ENCODE measurements around the gene ETV5. TPM values are rescaled to one million over a fixed set of nuclear protein-coding genes. Genes with fewer than 3 reads are reported as not detected.

Gene ETV5
- total and polyA plus RNA-seq, 7 experiments from 2014 or later: 0.56 to 2.3 (median 0.97) TPM; not detected in 3

DNA sequence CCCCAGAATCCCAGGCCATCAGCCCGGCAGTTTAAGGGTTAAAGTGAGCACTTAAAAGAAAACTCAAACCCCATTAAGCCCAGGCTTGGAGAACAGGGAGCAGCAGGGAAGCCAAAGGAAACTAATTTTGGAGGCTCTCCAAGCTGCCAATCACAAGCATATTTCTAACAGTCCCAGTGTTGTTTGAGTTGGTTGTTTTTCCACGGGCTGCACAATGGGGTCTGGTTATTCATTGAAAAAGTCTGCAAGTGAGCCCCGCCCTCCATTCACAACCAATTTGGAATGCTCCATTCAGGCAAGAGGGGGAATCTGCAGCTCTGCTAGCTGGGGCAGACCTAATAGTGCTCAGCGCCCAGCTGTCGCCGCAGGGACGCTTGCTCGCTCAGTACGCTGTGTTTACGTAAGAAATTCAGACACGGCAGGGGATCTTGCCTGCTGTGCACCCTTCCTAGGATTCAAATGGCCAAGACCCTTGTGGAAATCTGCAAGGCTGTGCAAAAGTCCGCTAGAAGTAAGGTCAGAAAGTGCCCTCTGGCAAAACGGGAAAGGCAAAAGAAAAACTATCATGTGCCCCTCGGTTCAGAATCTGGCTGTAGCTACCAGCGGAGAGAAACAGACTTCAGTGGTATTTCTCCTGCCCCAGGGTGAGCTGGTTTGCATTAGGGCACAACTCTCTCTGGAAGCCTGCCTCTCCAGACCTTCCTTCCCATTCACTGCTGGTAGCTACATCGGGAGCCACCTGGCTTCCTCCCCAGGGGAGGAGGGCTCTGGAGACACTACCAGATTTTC, 11.0 kb downstream of the ETV5 start:
- H3K27me3 ChIP-seq (ENCODE audit: control insufficient read depth in 2 of 2, insufficient read depth in 2 of 2, low read length in 2 of 2): peaks cover 0 to 4% of the 10 kb centered on the region in 2 donors
- H3K36me3 ChIP-seq (ENCODE audit: control insufficient read depth in 2 of 3, insufficient read depth in 3 of 3, low read length in 3 of 3): no peaks in the 10 kb centered on the region
- no peak overlapping the region for H3K27ac ChIP-seq (ENCODE audit: low read depth, low read length)
- Mint-ChIP-seq H3K27me3 (peaks cover 71 to 83% (median 78%) of the 10 kb centered on the region in 5 donors), H3K27ac (no peak overlapping the region), H3K4me3 (peak overlapping the region in 6 of 10 donors; percentile 26 to 68 (median 37)), H3K4me1 (peaks cover 0 to 10% (median 5%) of the 10 kb centered on the region in 7 donors), H3K36me3 (no peaks in the 10 kb centered on the region), H3K9me3 (no peaks in the 10 kb centered on the region)
- POLR2A ChIA-PET: no interaction called here
- no peak overlapping the region for H3K4me3 ChIP-seq (ENCODE audit: low read length)
- H3K4me1 ChIP-seq (ENCODE audit: control insufficient read depth in 2 of 2, insufficient read depth in 2 of 2, low read length in 2 of 2): no peaks in the 10 kb centered on the region
- CTCF ChIA-PET: interaction anchor here (0.9 kb wide), 1 partner anchor 121 kb away, joined by 3 read pairs; no protein-coding TSS in a partner anchor
- no peaks in the 10 kb centered on the region for H3K9me3 ChIP-seq (ENCODE audit: control insufficient read depth in 2 of 3, low read length in 3 of 3)
- DNase-seq (no peak), ATAC-seq (no peak)
- intact Hi-C loops (cut with micrococcal nuclease): no loop called here

DNA sequence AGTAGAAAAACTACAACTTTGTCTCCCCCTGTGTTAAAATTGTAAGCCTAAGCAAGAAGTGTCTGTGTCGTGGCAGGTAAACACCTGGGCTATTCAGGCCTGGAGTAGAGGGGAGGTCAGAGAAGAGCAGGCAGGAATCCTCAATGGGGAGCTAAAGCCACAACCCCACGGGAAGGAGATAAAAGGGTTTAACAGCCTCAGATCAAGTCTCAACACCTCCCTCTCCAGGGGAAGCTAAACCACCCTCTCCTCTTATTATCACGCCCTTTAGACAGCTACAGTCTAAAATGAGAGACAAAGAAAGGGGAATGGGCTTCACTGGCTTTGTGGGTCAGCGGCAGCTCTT, 11.6 kb downstream of the ETV5 start:
- intact Hi-C loops (cut with micrococcal nuclease): no loop called here
- ATAC-seq: no peak
- ChIA-PET CTCF (no interaction called here), POLR2A (no interaction called here)
- Mint-ChIP-seq H3K4me3 (no peak overlapping the region), H3K27ac (no peak overlapping the region), H3K36me3 (no peaks in the 10 kb centered on the region), H3K27me3 (peaks cover 68 to 81% (median 75%) of the 10 kb centered on the region in 5 donors), H3K9me3 (no peaks in the 10 kb centered on the region), H3K4me1 (peaks cover 0 to 10% (median 5%) of the 10 kb centered on the region in 7 donors)
- H3K9me3 ChIP-seq (ENCODE audit: control insufficient read depth in 2 of 3, low read length in 3 of 3): no peaks in the 10 kb centered on the region
- no peak for DNase-seq
- H3K4me3 ChIP-seq (ENCODE audit: low read length): no peak overlapping the region
- H3K4me1 ChIP-seq (ENCODE audit: control insufficient read depth in 2 of 2, insufficient read depth in 2 of 2, low read length in 2 of 2): no peaks in the 10 kb centered on the region
- no peaks in the 10 kb centered on the region for H3K36me3 ChIP-seq (ENCODE audit: control insufficient read depth in 2 of 3, insufficient read depth in 3 of 3, low read length in 3 of 3)
- no peak overlapping the region for H3K27ac ChIP-seq (ENCODE audit: low read depth, low read length)
- H3K27me3 ChIP-seq (ENCODE audit: control insufficient read depth in 2 of 2, insufficient read depth in 2 of 2, low read length in 2 of 2): peaks cover 0 to 4% of the 10 kb centered on the region in 2 donors

DNA sequence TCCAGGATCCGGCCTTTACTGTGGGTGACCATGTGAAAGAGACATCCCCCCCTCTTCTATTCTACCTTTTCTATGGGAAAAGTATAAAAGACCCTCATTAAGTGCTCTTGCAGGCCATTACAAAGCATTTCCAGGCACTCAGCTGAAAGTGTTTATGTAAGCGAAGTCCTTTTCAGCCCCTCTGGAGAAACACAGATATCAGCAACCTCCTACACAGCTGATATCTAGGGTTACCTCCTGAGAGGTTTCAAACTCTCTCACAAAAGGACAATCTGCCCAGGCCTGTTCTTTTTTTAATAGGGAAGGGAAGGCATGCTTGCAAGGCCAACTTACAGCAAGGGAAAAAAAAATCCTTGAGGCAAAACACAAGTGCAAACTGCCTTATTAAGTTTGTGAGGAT, 12.6 kb downstream of the ETV5 start:
- DNase-seq: no peak
- Histone ChIP-seq H3K4me3 (ENCODE audit: low read length) (no peak overlapping the region), H3K36me3 (ENCODE audit: control insufficient read depth in 2 of 3, insufficient read depth in 3 of 3, low read length in 3 of 3) (no peaks in the 10 kb centered on the region), H3K27ac (ENCODE audit: low read depth, low read length) (no peak overlapping the region), H3K4me1 (ENCODE audit: control insufficient read depth in 2 of 2, insufficient read depth in 2 of 2, low read length in 2 of 2) (no peaks in the 10 kb centered on the region), H3K9me3 (ENCODE audit: control insufficient read depth in 2 of 3, low read length in 3 of 3) (no peaks in the 10 kb centered on the region), H3K27me3 (ENCODE audit: control insufficient read depth in 2 of 2, insufficient read depth in 2 of 2, low read length in 2 of 2) (peaks cover 0 to 4% of the 10 kb centered on the region in 2 donors)
- intact Hi-C loops (cut with micrococcal nuclease): no loop called here
- ATAC-seq: no peak
- Mint-ChIP-seq H3K4me1 (peaks cover 0 to 10% (median 5%) of the 10 kb centered on the region in 7 donors), H3K27ac (no peak overlapping the region), H3K9me3 (no peaks in the 10 kb centered on the region), H3K27me3 (peaks cover 64 to 82% (median 75%) of the 10 kb centered on the region in 5 donors), H3K4me3 (no peak overlapping the region), H3K36me3 (no peaks in the 10 kb centered on the region)
- CTCF ChIA-PET: no interaction called here
- POLR2A ChIA-PET: no interaction called here

DNA sequence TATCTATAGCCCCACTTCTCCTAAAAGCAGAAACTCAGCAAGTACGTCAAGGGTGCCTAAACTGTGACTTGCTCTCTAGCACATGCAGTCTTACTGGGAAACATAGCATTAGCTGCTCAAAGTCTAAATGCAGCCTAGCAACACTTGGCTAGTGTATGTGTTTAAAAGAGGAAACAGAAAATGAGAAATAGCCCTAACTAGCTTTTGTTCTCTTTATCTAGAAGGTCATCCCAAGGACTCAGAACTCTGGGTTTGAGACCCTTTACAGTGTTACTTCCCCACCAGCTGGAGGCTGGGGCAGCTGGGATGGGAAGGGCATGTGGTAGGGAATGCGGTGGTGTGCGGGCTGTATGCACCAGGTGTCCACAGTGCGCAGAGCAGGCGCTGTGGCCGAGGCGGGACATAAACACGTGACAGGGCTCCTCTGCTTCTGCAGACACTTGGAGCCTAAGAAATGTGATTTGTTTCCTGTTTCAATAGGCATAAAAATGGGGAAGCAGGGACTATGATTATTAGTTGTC, 13.3 kb downstream of the ETV5 start:
- Mint-ChIP-seq H3K4me3 (no peak overlapping the region), H3K4me1 (peaks cover 0 to 10% (median 5%) of the 10 kb centered on the region in 7 donors), H3K36me3 (no peaks in the 10 kb centered on the region), H3K27ac (no peak overlapping the region), H3K9me3 (no peaks in the 10 kb centered on the region), H3K27me3 (peaks cover 64 to 77% (median 72%) of the 10 kb centered on the region in 5 donors)
- H3K9me3 ChIP-seq (ENCODE audit: control insufficient read depth in 2 of 3, low read length in 3 of 3): no peaks in the 10 kb centered on the region
- ChIA-PET POLR2A (no interaction called here), CTCF (no interaction called here)
- ATAC-seq: peak; percentile 74
- DNase-seq: no peak
- peaks cover 0 to 4% of the 10 kb centered on the region in 2 donors for H3K27me3 ChIP-seq (ENCODE audit: control insufficient read depth in 2 of 2, insufficient read depth in 2 of 2, low read length in 2 of 2)
- no peak overlapping the region for H3K4me3 ChIP-seq (ENCODE audit: low read length)
- no peaks in the 10 kb centered on the region for H3K4me1 ChIP-seq (ENCODE audit: control insufficient read depth in 2 of 2, insufficient read depth in 2 of 2, low read length in 2 of 2)
- no peaks in the 10 kb centered on the region for H3K36me3 ChIP-seq (ENCODE audit: control insufficient read depth in 2 of 3, insufficient read depth in 3 of 3, low read length in 3 of 3)
- intact Hi-C loops (cut with micrococcal nuclease): no loop called here
- H3K27ac ChIP-seq (ENCODE audit: low read depth, low read length): no peak overlapping the region

DNA sequence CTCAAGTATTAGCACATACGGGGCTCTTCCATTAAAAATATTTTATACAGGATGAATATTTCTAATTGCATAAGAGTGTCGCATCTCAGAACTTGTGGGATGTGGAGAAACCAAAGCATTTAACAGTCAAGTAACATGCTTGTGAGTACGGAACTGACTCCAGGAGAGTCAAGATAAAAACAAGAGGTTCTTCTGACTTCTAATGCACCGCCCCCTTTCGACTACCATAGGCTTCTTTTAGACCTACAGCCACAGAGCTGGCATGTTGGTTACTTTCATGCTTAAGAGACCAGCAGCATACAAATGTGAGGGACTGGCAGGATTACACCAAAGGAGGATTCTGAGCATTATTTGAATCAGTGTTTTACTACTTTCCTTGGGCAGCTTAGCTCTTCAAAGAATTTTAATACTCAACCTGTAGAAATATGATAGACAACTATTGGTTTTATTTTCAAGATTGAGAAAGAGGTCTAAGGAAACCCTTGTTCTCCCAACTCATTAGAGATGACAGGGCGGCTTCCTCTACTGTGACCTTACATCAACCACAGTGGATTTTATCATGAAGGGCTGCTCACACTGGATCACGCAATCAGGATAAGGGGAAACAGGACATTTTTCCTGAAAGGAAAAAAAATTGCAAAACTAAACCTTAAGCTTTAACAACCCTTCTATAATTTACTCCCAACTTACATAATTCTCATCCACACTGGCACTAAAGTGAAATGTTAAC, 14.0 kb downstream of the ETV5 start:
- DNase-seq: no peak
- POLR2A ChIA-PET: no interaction called here
- H3K4me3 ChIP-seq (ENCODE audit: low read length): no peak overlapping the region
- H3K36me3 ChIP-seq (ENCODE audit: control insufficient read depth in 2 of 3, insufficient read depth in 3 of 3, low read length in 3 of 3): no peaks in the 10 kb centered on the region
- H3K4me3 Mint-ChIP-seq: no peak overlapping the region
- H3K9me3 Mint-ChIP-seq: no peaks in the 10 kb centered on the region
- no peaks in the 10 kb centered on the region for H3K4me1 ChIP-seq (ENCODE audit: control insufficient read depth in 2 of 2, insufficient read depth in 2 of 2, low read length in 2 of 2)
- peaks cover 0 to 10% (median 5%) of the 10 kb centered on the region in 7 donors for H3K4me1 Mint-ChIP-seq
- H3K27me3 ChIP-seq (ENCODE audit: control insufficient read depth in 2 of 2, insufficient read depth in 2 of 2, low read length in 2 of 2): peaks cover 0 to 4% of the 10 kb centered on the region in 2 donors
- no peaks in the 10 kb centered on the region for H3K36me3 Mint-ChIP-seq
- CTCF ChIA-PET: no interaction called here
- no peak overlapping the region for H3K27ac Mint-ChIP-seq
- ATAC-seq: no peak
- H3K27me3 Mint-ChIP-seq: peaks cover 60 to 73% (median 70%) of the 10 kb centered on the region in 5 donors
- H3K27ac ChIP-seq (ENCODE audit: low read depth, low read length): no peak overlapping the region
- intact Hi-C loops (cut with micrococcal nuclease): no loop called here
- H3K9me3 ChIP-seq (ENCODE audit: control insufficient read depth in 2 of 3, low read length in 3 of 3): no peaks in the 10 kb centered on the region

DNA sequence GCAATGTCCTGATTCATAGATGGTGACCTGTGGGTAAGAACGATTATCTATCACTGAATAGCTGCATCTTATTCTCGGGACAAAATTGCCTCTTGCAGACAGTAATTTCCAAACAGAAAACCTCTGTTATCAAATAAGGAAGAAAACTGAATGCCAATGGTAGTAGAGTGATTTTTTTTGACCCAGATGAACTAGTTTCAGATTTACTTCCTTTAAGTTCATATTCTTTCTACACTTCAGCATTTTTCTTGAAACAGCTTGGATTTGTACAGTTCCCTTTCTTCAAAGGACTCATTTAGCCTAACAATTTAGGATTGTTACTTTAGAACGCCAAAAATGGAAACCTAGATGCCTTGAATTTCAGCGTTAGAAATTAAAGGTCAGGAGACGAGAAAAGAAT, 14.6 kb downstream of the ETV5 start:
- Mint-ChIP-seq H3K4me1 (peaks cover 0 to 10% (median 5%) of the 10 kb centered on the region in 7 donors), H3K36me3 (no peaks in the 10 kb centered on the region), H3K27ac (no peak overlapping the region), H3K4me3 (no peak overlapping the region), H3K27me3 (peaks cover 54 to 73% (median 64%) of the 10 kb centered on the region in 5 donors), H3K9me3 (no peaks in the 10 kb centered on the region)
- Histone ChIP-seq H3K4me3 (ENCODE audit: low read length) (no peak overlapping the region), H3K4me1 (ENCODE audit: control insufficient read depth in 2 of 2, insufficient read depth in 2 of 2, low read length in 2 of 2) (no peaks in the 10 kb centered on the region), H3K27ac (ENCODE audit: low read depth, low read length) (no peak overlapping the region), H3K9me3 (ENCODE audit: control insufficient read depth in 2 of 3, low read length in 3 of 3) (no peaks in the 10 kb centered on the region), H3K27me3 (ENCODE audit: control insufficient read depth in 2 of 2, insufficient read depth in 2 of 2, low read length in 2 of 2) (peaks cover 0 to 4% of the 10 kb centered on the region in 2 donors), H3K36me3 (ENCODE audit: control insufficient read depth in 2 of 3, insufficient read depth in 3 of 3, low read length in 3 of 3) (no peaks in the 10 kb centered on the region)
- no peak for ATAC-seq
- ChIA-PET POLR2A (no interaction called here), CTCF (no interaction called here)
- intact Hi-C loops (cut with micrococcal nuclease): no loop called here
- no peak for DNase-seq
